ENCODE data around the gene TXNDC16.

TXNDC16 gene

DNA sequence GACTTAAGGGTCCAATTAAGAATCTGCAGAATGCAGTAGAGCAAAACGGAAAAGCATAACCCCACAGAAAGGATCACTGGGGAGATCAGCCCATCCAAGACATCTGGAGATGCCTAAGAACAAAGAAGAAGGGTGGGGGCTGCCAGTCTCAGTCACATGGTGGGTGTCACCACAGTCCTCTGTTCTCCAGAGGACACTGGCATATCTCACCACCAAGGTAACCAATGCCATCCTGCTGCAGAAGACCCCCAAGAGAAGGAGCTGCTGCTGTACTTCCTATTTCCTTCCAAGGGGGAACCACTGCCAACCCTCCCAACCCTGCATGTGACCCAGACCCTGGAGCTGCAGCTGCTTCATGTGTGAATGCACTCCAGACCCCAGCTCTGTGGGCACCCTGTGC lies 147.0 kb downstream of the TXNDC16 start:
- Histone ChIP-seq H3K27ac (ENCODE audit: low read depth, low read length) (no peak overlapping the region), H3K27me3 (ENCODE audit: low read length) (no peaks in the 10 kb centered on the region), H3K9me3 (ENCODE audit: insufficient read depth, low read length) (no peaks in the 10 kb centered on the region), H3F3A (ENCODE audit: insufficient read depth) (no peaks in the 10 kb centered on the region), H2AFZ (ENCODE audit: low read depth, low read length, severe bottlenecking) (no peak overlapping the region), H3K4me3 (ENCODE audit: insufficient read depth, low read length, poor library complexity, severe bottlenecking) (no peak overlapping the region), H3K4me2 (ENCODE audit: low read depth, low read length, poor library complexity, severe bottlenecking) (no peak overlapping the region), H3K36me3 (ENCODE audit: low read length) (no peaks in the 10 kb centered on the region), H3K9ac (ENCODE audit: low read length) (no peak overlapping the region), H3K9me2 (replicated peaks; ENCODE audit: insufficient read depth, low read length) (no peaks in the 10 kb centered on the region), H3K79me2 (ENCODE audit: insufficient read depth, low read length) (no peaks in the 10 kb centered on the region), H4K20me1 (ENCODE audit: low read depth, low read length) (no peaks in the 10 kb centered on the region)
- no peak for TF ChIP-seq EZH2phosphoT487 (conservative IDR thresholded peaks at IDR 0.05; ENCODE audit: low read length)
- TF ChIP-seq, protein P1, sequence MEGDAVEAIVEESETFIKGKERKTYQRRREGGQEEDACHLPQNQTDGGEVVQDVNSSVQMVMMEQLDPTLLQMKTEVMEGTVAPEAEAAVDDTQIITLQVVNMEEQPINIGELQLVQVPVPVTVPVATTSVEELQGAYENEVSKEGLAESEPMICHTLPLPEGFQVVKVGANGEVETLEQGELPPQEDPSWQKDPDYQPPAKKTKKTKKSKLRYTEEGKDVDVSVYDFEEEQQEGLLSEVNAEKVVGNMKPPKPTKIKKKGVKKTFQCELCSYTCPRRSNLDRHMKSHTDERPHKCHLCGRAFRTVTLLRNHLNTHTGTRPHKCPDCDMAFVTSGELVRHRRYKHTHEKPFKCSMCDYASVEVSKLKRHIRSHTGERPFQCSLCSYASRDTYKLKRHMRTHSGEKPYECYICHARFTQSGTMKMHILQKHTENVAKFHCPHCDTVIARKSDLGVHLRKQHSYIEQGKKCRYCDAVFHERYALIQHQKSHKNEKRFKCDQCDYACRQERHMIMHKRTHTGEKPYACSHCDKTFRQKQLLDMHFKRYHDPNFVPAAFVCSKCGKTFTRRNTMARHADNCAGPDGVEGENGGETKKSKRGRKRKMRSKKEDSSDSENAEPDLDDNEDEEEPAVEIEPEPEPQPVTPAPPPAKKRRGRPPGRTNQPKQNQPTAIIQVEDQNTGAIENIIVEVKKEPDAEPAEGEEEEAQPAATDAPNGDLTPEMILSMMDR (IDR thresholded peaks at IDR 0.05; ENCODE audit: insufficient read depth, low read length, poor library complexity, severe bottlenecking), result no peak

DNA sequence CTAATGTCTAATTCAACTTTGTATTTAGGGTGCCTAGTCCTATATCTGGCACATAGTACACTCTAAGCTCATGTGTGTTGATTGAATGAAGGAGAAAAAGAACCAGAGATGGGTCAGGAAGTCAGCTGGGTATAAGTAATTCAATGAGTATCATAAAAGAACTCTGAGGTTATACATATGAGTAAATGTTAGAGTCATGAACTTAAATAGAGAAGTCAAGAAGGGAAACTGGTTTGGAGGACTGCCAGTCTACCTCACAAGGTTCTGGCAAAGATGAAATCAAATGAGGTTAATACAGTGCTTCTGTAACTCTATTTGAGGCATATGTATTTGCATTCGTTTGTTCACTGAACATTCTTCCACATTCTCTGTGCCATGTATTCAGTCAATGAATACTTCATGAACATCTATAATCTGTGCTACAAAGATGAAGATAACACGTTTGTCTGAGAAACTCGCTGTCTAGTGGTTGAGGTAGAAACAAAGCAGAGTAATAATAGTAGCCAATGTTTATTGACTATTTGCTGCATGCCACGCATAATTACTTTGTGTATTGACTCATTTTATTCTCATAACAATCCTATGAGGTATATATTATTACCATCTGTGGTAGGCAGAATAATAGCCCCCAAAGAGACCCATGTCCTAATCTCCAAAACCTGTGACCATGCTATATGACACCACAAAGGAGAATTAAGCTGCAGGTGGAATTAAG lies 149.3 kb downstream of the TXNDC16 start:
- no peak overlapping the region for H3K27ac ChIP-seq (ENCODE audit: low read depth, low read length)

DNA sequence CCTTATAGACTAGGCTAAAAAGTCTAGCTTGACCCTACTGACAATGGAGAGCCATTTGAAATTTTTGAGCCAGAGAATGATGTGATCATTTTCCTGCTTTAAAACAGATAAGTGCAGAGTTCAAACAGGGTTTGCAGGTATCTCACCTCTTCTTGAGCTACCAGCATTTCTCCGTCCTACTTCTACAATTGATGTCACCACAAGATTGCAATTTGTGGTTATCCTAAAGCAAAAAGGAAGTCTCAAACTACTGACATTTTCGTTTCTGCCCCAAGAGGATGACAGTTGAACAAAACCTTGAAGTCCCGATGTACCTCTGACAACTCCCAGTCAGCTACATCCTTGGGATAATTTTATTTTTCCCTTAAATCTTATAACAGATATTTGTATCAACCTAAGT lies 151.5 kb downstream of the TXNDC16 start:
- no peaks in the 10 kb centered on the region for H3K36me3 ChIP-seq (ENCODE audit: low read length)
- no peaks in the 10 kb centered on the region for H3F3A ChIP-seq (ENCODE audit: insufficient read depth)
- no peaks in the 10 kb centered on the region for H3K27me3 ChIP-seq (ENCODE audit: low read length)
- no peak overlapping the region for H3K4me2 ChIP-seq (ENCODE audit: low read depth, low read length, poor library complexity, severe bottlenecking)
- no peaks in the 10 kb centered on the region for H4K20me1 ChIP-seq (ENCODE audit: low read depth, low read length)
- H3K4me3 ChIP-seq (ENCODE audit: insufficient read depth, low read length, poor library complexity, severe bottlenecking), result no peak overlapping the region
- H3K9ac ChIP-seq (ENCODE audit: low read length), result no peak overlapping the region
- no peaks in the 10 kb centered on the region for H3K79me2 ChIP-seq (ENCODE audit: insufficient read depth, low read length)
- H3K27ac ChIP-seq (ENCODE audit: low read depth, low read length), result no peak overlapping the region
- TF ChIP-seq, protein P1 (IDR thresholded peaks at IDR 0.05; ENCODE audit: insufficient read depth, low read length, poor library complexity, severe bottlenecking), result no peak
- TF ChIP-seq EZH2phosphoT487 (conservative IDR thresholded peaks at IDR 0.05; ENCODE audit: low read length), result no peak
- H3K9me2 ChIP-seq (replicated peaks; ENCODE audit: insufficient read depth, low read length), result no peaks in the 10 kb centered on the region
- no peaks in the 10 kb centered on the region for H3K9me3 ChIP-seq (ENCODE audit: insufficient read depth, low read length)
- H2AFZ ChIP-seq (ENCODE audit: low read depth, low read length, severe bottlenecking), result no peak overlapping the region

More for the DNA sequence above, 149.3 kb downstream of the TXNDC16 start:
- H3F3A ChIP-seq (ENCODE audit: insufficient read depth), result no peaks in the 10 kb centered on the region
- no peak overlapping the region for H3K9ac ChIP-seq (ENCODE audit: low read length)
- H3K9me3 ChIP-seq (ENCODE audit: insufficient read depth, low read length), result no peaks in the 10 kb centered on the region
- no peak overlapping the region for H3K4me3 ChIP-seq (ENCODE audit: insufficient read depth, low read length, poor library complexity, severe bottlenecking)
- H3K9me2 ChIP-seq (replicated peaks; ENCODE audit: insufficient read depth, low read length), result no peaks in the 10 kb centered on the region
- no peaks in the 10 kb centered on the region for H3K79me2 ChIP-seq (ENCODE audit: insufficient read depth, low read length)
- H3K4me2 ChIP-seq (ENCODE audit: low read depth, low read length, poor library complexity, severe bottlenecking), result no peak overlapping the region
- no peaks in the 10 kb centered on the region for H4K20me1 ChIP-seq (ENCODE audit: low read depth, low read length)
- H3K36me3 ChIP-seq (ENCODE audit: low read length), result no peaks in the 10 kb centered on the region
- no peak for TF ChIP-seq EZH2phosphoT487 (conservative IDR thresholded peaks at IDR 0.05; ENCODE audit: low read length)
- TF ChIP-seq, protein P1 (IDR thresholded peaks at IDR 0.05; ENCODE audit: insufficient read depth, low read length, poor library complexity, severe bottlenecking), result no peak
- H3K27me3 ChIP-seq (ENCODE audit: low read length), result no peaks in the 10 kb centered on the region
- no peak overlapping the region for H2AFZ ChIP-seq (ENCODE audit: low read depth, low read length, severe bottlenecking)

All from SU-DHL-6 (cell line).